ENCODE results near the gene KRTAP9-2. TPM values are rescaled to one million over a fixed set of nuclear protein-coding genes. Genes with fewer than 3 reads are reported as not detected.
"Not testable (repeated sequence)": the region's sequence is repeated elsewhere in the genome, so short reads cannot be mapped to it uniquely, and the experiment has no call there.

Gene KRTAP9-2
- total RNA-seq, 1 experiment from 2014 or later, result not detected

DNA sequence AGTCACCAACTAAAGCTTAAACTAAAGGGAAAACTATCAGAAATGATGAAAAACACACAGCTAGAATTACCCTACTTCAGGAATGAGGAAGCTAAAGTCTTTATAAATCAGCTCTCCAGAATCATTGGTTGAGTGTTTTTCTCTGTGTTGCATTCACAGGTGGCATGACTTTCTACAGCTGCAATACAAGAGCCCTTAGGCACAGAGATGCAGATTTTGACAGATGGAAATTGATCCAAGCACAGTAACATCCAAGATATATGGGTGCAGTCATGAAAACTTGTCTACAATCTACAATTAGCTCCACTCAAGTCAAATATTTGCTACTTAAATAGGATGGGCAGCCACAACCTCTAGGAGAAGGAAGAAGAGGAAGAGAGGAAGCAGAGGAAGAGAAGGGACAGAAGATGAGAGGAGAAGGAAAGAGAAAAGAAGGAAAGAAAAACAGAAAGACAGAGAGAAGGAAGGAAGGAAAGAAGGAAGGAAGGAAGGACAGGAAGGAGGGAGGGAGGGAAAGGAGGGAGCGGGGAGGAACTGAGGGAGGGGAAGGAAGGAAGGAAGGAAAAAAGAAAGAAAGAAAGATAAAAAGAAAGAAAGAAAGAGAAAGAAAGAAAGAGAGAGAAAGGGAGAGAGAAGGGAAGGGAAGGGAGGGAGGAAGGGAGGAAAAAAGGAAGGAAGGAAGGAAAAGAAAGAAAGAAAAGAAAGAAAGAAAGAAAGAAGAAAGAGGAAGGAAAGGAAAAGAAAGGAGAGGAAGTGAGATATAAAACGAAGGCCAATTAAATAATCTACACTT lies 20.7 kb downstream of the KRTAP9-2 start:
- RAD21 ChIA-PET (ENCODE audit: low non-redundant PET in 1 of 2, low total read pairs in 2 of 2, uncharacterized antibody in 2 of 2, unreplicated experiment in 2 of 2); H3K36me3 ChIP-seq (ENCODE audit: control insufficient read depth in 1 of 2, insufficient read depth in 2 of 2, low read length in 2 of 2); H3K79me2 ChIP-seq (ENCODE audit: insufficient read depth, low read length); POLR2A ChIA-PET; H2AFZ ChIP-seq (ENCODE audit: low read depth, low read length, poor library complexity, severe bottlenecking); DNase-seq (ENCODE audit: low read depth, low spot score); H4K20me1 ChIP-seq (ENCODE audit: insufficient read depth); H3K9me2 ChIP-seq (ENCODE audit: insufficient read depth); H3K27ac ChIP-seq (ENCODE audit: low read depth, low read length); H3K4me3 ChIP-seq (replicated peaks in 1 of 2; ENCODE audit: low read depth in 1 of 2, low read length in 2 of 2); intact Hi-C loops (cut with micrococcal nuclease); H3K4me2 ChIP-seq (ENCODE audit: low read length); H3K9me3 ChIP-seq (ENCODE audit: control insufficient read depth in 1 of 2, insufficient read depth in 1 of 2, low read depth in 1 of 2, low read length in 2 of 2); CTCF ChIA-PET; H3K9ac ChIP-seq (ENCODE audit: low read length); H3K27me3 ChIP-seq (ENCODE audit: insufficient read depth, low read length); H3K4me1 ChIP-seq (ENCODE audit: control insufficient read depth in 1 of 2, insufficient read depth in 2 of 2, low read length in 2 of 2); BruUV-seq (replicated peaks); ATAC-seq: not testable (repeated sequence)

DNA sequence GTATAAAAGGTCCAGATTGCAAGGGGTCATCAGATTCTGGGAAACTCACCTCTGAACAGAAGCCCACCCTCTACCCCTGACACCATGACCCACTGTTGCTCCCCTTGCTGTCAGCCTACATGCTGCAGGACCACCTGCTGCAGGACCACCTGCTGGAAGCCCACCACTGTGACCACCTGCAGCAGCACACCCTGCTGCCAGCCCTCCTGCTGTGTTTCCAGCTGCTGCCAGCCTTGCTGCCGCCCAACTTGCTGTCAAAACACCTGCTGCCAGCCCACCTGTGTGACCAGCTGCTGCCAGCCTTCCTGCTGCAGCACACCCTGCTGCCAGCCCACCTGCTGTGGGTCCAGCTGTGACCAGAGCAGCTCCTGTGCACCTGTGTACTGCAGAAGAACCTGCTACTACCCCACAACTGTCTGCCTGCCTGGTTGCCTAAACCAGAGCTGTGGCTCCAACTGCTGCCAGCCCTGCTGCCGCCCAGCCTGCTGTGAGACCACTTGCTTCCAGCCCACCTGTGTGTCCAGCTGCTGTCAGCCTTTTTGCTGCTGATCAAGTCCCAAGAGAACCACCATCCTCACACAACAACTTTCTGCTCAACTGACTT lies 23.3 kb downstream of the KRTAP9-2 start, which contains the start of gene KRTAP9-4:
TSS of gene KRTAP9-4 (plus strand) at position 51 of the 604 bp plus-strand sequence. CDS start at position 85, 34 bp downstream.
- H3K36me3 ChIP-seq (ENCODE audit: control insufficient read depth in 1 of 2, insufficient read depth in 2 of 2, low read length in 2 of 2); DNase-seq (ENCODE audit: low read depth, low spot score); H3K4me3 ChIP-seq (replicated peaks in 1 of 2; ENCODE audit: low read depth in 1 of 2, low read length in 2 of 2); ATAC-seq; H3K9me3 ChIP-seq (ENCODE audit: control insufficient read depth in 1 of 2, insufficient read depth in 1 of 2, low read depth in 1 of 2, low read length in 2 of 2); BruUV-seq (replicated peaks); intact Hi-C loops (cut with micrococcal nuclease); H3K27ac ChIP-seq (ENCODE audit: low read depth, low read length); H2AFZ ChIP-seq (ENCODE audit: low read depth, low read length, poor library complexity, severe bottlenecking); H3K4me1 ChIP-seq (ENCODE audit: control insufficient read depth in 1 of 2, insufficient read depth in 2 of 2, low read length in 2 of 2); RAD21 ChIA-PET (ENCODE audit: low non-redundant PET in 1 of 2, low total read pairs in 2 of 2, uncharacterized antibody in 2 of 2, unreplicated experiment in 2 of 2); H3K4me2 ChIP-seq (ENCODE audit: low read length); CTCF ChIA-PET; H3K27me3 ChIP-seq (ENCODE audit: insufficient read depth, low read length); H3K79me2 ChIP-seq (ENCODE audit: insufficient read depth, low read length); POLR2A ChIA-PET; H4K20me1 ChIP-seq (ENCODE audit: insufficient read depth); H3K9me2 ChIP-seq (ENCODE audit: insufficient read depth); H3K9ac ChIP-seq (ENCODE audit: low read length): not testable (repeated sequence)

DNA sequence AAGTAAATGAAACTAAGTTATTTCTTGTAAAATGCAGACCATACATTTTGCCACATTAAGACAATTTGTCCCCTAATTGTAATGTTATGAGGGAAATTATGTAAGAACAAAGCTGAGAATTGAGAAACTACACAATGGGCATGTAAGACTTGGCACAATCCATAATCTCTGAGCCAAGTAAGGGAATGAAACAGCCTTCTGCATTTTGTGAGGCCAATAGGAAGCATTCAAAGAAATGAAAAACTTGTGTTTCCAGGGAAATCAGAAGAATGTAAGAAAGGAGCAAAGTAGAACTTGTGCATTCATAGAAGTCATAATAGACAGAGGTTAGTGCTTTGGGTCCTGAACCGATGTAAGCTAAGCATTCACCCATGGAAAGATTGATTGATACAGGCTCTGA lies 24.8 kb downstream of the KRTAP9-2 start:
- ATAC-seq (no peak), DNase-seq (ENCODE audit: low read depth, low spot score) (no peak)
- BruUV-seq (replicated peaks), result no TSS peak
- no peak overlapping the region for H2AFZ ChIP-seq (ENCODE audit: low read depth, low read length, poor library complexity, severe bottlenecking)
- H3K9me3 ChIP-seq (ENCODE audit: control insufficient read depth in 1 of 2, insufficient read depth in 1 of 2, low read depth in 1 of 2, low read length in 2 of 2), result no peaks in the 10 kb centered on the region
- no peaks in the 10 kb centered on the region for H3K27me3 ChIP-seq (ENCODE audit: insufficient read depth, low read length)
- no peaks in the 10 kb centered on the region for H3K79me2 ChIP-seq (ENCODE audit: insufficient read depth, low read length)
- ChIA-PET POLR2A (no interaction called here), RAD21 (ENCODE audit: low non-redundant PET in 1 of 2, low total read pairs in 2 of 2, uncharacterized antibody in 2 of 2, unreplicated experiment in 2 of 2) (no interaction called here), CTCF (no interaction called here)
- no peaks in the 10 kb centered on the region for H3K9me2 ChIP-seq (ENCODE audit: insufficient read depth)
- H3K4me3 ChIP-seq (replicated peaks in 1 of 2; ENCODE audit: low read depth in 1 of 2, low read length in 2 of 2), result no peak overlapping the region
- TF ChIP-seq SRF (IDR thresholded peaks at IDR 0.05; ENCODE audit: low read depth), result no peak
- no peak for TF ChIP-seq CEBPB (IDR thresholded peaks at IDR 0.05; ENCODE audit: low read depth)
- no peak for TF ChIP-seq FOSL1 (IDR thresholded peaks at IDR 0.05; ENCODE audit: low read depth)
- TF ChIP-seq, protein P1, sequence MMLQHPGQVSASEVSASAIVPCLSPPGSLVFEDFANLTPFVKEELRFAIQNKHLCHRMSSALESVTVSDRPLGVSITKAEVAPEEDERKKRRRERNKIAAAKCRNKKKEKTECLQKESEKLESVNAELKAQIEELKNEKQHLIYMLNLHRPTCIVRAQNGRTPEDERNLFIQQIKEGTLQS (IDR thresholded peaks at IDR 0.05), result no peak
- TF ChIP-seq, protein P2, sequence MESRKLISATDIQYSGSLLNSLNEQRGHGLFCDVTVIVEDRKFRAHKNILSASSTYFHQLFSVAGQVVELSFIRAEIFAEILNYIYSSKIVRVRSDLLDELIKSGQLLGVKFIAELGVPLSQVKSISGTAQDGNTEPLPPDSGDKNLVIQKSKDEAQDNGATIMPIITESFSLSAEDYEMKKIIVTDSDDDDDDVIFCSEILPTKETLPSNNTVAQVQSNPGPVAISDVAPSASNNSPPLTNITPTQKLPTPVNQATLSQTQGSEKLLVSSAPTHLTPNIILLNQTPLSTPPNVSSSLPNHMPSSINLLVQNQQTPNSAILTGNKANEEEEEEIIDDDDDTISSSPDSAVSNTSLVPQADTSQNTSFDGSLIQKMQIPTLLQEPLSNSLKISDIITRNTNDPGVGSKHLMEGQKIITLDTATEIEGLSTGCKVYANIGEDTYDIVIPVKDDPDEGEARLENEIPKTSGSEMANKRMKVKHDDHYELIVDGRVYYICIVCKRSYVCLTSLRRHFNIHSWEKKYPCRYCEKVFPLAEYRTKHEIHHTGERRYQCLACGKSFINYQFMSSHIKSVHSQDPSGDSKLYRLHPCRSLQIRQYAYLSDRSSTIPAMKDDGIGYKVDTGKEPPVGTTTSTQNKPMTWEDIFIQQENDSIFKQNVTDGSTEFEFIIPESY (IDR thresholded peaks at IDR 0.05; ENCODE audit: extremely low read depth, insufficient replicate concordance, low read length), result no peak
- H3K4me1 ChIP-seq (ENCODE audit: control insufficient read depth in 1 of 2, insufficient read depth in 2 of 2, low read length in 2 of 2), result no peaks in the 10 kb centered on the region
- H3K27ac ChIP-seq (ENCODE audit: low read depth, low read length), result no peak overlapping the region
- no peaks in the 10 kb centered on the region for H3K36me3 ChIP-seq (ENCODE audit: control insufficient read depth in 1 of 2, insufficient read depth in 2 of 2, low read length in 2 of 2)
- H4K20me1 ChIP-seq (ENCODE audit: insufficient read depth), result no peaks in the 10 kb centered on the region
- H3K9ac ChIP-seq (ENCODE audit: low read length), result no peak overlapping the region
- intact Hi-C loops (cut with micrococcal nuclease), result no loop called here
- H3K4me2 ChIP-seq (ENCODE audit: low read length), result no peak overlapping the region

Data from HCT116 (cell line).